Thoracic aorta (tissue), 2 donors: ENCODE measurements around the gene UQCRFS1. TPM values are rescaled to one million over a fixed set of nuclear protein-coding genes. Genes with fewer than 3 reads are reported as not detected.

Experiments
- ATAC-seq: fragments of 150-250 bp; one replicate; pipeline ENCODE4 v1.8.0; 2017; ENCODE audit warnings: low read depth; ENCODE audit not compliant: insufficient number of reproducible peaks, low FRiP score
- DNase-seq: peaks from one replicate; pipeline ENCODE4 v3.0.0-alpha.2; 2020; ENCODE audit warnings: low spot score
- H3K27ac ChIP-seq, 2 donors: fragments of 200-600 bp; sonication (generic); 1 replicate in 1 of 2; 2 replicates in 1 of 2; pipeline ENCODE4 v1.5.1; 2016; ENCODE audit warnings: mild to moderate bottlenecking in 2 of 2, moderate library complexity in 2 of 2
- H3K27me3 ChIP-seq: fragments of 200-600 bp; sonication (generic); replicated peaks from 2 replicates; pipeline ENCODE4 v1.6.0; 2016; ENCODE audit warnings: mild to moderate bottlenecking; ENCODE audit not compliant: insufficient read depth
- H3K36me3 ChIP-seq: fragments of 200-600 bp; sonication (generic); one replicate; pipeline ENCODE4 v1.5.1; 2016
- H3K4me1 ChIP-seq, 2 donors: fragments of 200-600 bp; sonication (generic); 1 replicate in 1 of 2; 2 replicates in 1 of 2; pipeline versions ENCODE4 v1.5.1 to v1.6.0; 2016; ENCODE audit warnings: low read depth in 2 of 2, mild to moderate bottlenecking in 1 of 2; ENCODE audit not compliant: control insufficient read depth in 1 of 2
- H3K4me3 ChIP-seq: fragments of 200-600 bp; sonication (generic); 2 replicates; pipeline ENCODE4 v1.5.1; 2016; ENCODE audit warnings: mild to moderate bottlenecking
- H3K9me3 ChIP-seq: fragments of 200-600 bp; sonication (generic); 2 replicates; pipeline ENCODE4 v1.5.1; 2016
- total RNA-seq, 2 donors: library from RNA; depleted of rRNA; stranded (reverse); fragments of >200 nt; gene quantifications; one replicate each; pipeline versions ENCODE4 v1.1.0 to v1.2.3, GENCODE V29; 2016
- TF ChIP-seq, protein P1 (sequence below): fragments of 200-600 bp; sonication (generic); IDR thresholded peaks from one replicate; pipeline ENCODE4 v1.5.1; 2019; ENCODE audit warnings: antibody characterized with exemption

Gene UQCRFS1
- total RNA-seq = 10 to 100 TPM; 16.8 to 18.5 TPM

DNA sequence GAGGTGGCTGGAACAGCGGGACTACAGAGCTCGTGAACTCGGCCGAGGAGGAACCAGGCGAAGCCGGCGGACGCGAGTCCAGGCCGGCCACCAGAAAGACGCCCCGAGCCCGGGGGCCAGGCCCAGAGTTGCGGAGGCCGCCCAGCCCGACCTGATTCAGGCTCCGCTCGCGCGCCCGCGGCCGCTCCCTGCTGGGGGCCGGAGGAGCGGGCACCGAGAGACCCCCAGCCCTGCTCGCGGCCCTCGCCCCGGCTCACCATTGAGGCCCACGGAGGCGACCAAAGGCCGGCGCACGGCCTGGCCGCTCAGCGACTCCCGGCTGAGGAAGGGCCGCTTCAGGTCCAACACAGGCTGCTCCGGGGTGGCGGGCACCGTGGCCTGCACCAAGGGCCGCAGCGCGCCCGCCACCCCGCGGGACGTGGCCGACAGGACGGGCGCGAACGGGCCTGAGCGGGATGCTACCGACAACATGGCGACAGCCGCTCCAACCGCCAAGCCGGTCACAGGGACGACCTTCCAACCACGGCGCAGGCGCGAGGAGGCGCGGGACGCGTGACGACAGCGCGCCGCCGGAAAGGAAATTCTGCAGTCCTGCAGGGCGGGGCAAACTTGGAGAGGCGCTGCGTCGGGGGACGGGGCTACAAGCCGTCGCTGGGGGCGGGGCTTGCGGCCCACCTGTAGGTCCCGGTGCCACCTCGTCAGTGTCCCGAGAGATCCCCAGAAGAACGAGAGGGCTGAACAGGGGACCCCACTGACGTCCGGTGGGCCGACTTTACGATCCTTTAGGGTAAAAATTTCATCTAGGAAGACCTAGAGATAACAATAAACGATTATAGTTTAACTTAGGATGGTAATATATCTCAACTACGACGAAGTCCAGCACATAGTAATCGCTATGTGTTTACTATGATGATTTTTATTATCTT is at the start of gene UQCRFS1:
Gene UQCRFS1, minus strand, starts transcription at position 504 of the 926 bp plus-strand sequence. Its CDS starts 33 bp downstream, at position 471.
- Histone ChIP-seq H3K27ac (peak within 1 kb of the TSS; percentile 77 to 85), H3K4me3 (peak within 1 kb of the TSS; percentile 84), H3K36me3 (no peaks in the 10 kb centered on the region), H3K4me1 (peaks cover 3 to 17% of the 10 kb centered on the region in 2 donors), H3K9me3 (no peaks in the 10 kb centered on the region), H3K27me3 (no peaks in the 10 kb centered on the region)
- TF ChIP-seq, protein P1, sequence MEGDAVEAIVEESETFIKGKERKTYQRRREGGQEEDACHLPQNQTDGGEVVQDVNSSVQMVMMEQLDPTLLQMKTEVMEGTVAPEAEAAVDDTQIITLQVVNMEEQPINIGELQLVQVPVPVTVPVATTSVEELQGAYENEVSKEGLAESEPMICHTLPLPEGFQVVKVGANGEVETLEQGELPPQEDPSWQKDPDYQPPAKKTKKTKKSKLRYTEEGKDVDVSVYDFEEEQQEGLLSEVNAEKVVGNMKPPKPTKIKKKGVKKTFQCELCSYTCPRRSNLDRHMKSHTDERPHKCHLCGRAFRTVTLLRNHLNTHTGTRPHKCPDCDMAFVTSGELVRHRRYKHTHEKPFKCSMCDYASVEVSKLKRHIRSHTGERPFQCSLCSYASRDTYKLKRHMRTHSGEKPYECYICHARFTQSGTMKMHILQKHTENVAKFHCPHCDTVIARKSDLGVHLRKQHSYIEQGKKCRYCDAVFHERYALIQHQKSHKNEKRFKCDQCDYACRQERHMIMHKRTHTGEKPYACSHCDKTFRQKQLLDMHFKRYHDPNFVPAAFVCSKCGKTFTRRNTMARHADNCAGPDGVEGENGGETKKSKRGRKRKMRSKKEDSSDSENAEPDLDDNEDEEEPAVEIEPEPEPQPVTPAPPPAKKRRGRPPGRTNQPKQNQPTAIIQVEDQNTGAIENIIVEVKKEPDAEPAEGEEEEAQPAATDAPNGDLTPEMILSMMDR = no peak
- ATAC-seq = peak; percentile 86
- DNase-seq = peak; percentile 58

DNA sequence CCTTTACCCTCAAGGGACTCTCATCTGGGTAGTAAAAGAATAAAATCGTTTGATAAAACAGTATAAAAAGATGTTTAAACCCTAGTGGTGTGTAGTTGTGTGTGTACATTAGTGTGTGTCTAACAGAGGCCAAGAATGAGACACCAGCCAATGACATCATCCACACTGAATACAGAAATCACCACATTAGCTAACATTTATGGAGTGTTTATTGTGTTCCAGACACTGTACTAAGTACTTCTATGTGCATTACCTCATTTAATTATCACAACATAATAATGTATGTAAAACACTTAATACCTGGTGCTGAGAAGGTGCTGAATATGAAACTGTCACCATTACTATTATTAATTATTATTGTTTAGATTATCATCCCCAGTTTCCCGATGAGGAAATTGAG is 49.1 kb upstream of the UQCRFS1 start:
- Histone ChIP-seq H3K4me3 (no peak overlapping the region), H3K36me3 (no peaks in the 10 kb centered on the region), H3K27ac (no peak overlapping the region), H3K9me3 (no peaks in the 10 kb centered on the region), H3K4me1 (no peaks in the 10 kb centered on the region), H3K27me3 (no peaks in the 10 kb centered on the region)
- TF ChIP-seq, protein P1 = no peak
- DNase-seq (no peak), ATAC-seq (no peak)

DNA sequence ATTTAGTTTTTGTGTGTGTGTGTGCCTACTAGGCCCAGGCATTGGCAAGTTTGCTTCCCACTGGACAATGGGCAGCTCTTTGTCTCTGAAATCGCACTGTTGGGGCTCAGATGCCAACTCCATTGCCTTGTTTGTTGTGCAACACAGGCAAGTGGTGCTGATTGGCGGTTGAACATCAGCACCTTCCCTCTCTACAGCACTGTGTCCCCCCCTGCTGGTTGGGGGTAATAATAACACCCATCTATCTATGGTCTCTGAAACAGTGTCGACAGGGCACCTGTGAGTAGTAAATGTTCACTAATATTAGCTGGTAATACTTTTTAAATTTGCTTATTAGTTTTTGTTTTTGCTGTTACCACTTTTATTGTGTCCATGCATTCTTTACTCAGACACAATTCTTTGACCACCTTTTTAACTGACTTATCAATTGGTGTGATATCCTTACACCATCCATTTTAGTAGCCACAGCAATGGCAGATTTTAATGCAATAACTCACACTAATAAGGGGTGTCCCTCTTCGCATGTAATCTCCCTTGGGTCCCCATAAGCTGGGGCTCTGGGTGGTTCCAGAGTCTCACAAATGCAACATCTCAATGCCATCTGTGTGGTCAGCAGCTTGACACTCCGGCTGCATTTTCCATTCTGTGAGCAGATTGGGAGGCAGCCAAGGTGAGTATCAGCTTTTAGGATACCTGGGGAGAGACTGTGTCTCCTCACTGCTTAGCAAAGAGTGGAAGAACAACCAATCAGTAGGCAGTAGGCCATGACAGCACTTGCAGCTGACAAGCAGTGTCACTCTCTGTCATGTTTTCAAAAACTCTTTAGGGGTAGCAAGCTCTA is 47.7 kb upstream of the UQCRFS1 start:
- no peak for ATAC-seq
- TF ChIP-seq, protein P1 = no peak
- Histone ChIP-seq H3K27ac (no peak overlapping the region), H3K27me3 (no peaks in the 10 kb centered on the region), H3K9me3 (no peaks in the 10 kb centered on the region), H3K4me1 (no peaks in the 10 kb centered on the region), H3K4me3 (no peak overlapping the region), H3K36me3 (no peaks in the 10 kb centered on the region)
- no peak for DNase-seq

DNA sequence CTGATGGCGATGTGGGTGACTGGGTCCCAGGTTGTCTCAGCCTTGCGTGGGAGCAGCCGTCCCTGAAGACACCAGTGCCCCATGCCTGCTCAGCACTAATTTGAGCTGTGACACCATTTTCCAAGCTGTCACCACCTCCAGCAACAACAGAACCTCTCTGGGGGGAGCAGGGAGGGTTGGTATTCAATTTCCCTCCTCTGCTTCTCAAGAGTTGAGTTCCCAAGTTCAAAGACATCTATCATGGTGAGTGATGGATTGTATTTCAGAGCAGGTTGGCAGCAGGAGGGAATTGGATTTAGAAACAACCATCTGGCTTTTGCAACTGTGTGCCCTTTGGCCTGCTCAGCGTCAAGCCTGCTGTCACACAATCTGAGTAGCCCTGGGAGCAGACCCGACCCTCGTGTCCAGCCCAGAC is 46.9 kb upstream of the UQCRFS1 start:
- no peak for ATAC-seq
- DNase-seq = no peak

More for the DNA sequence above, 46.9 kb upstream of the UQCRFS1 start:
- no peaks in the 10 kb centered on the region for H3K4me1 ChIP-seq
- TF ChIP-seq, protein P1 = no peak
- no peaks in the 10 kb centered on the region for H3K27me3 ChIP-seq
- H3K36me3 ChIP-seq = no peaks in the 10 kb centered on the region
- H3K27ac ChIP-seq = no peak overlapping the region
- H3K4me3 ChIP-seq = no peak overlapping the region
- no peaks in the 10 kb centered on the region for H3K9me3 ChIP-seq
